ENCODE results near the gene ENTPD8.

ENTPD8 gene

GRCh38 chr9:137441289-137441934, at the start of gene ENTPD8:
Gene ENTPD8, minus strand, starts transcription at chr9:137441357. Its CDS starts 3,072 bp downstream, at chr9:137438285.
- DNase-seq: no peak

- no peak for DNase-seq
These were observed 49.5 kb upstream of the ENTPD8 start for GRCh38 chr9:137490532-137491186.

- no peak for DNase-seq
These were observed 47.7 kb upstream of the ENTPD8 start for GRCh38 chr9:137488906-137489305.

GRCh38 chr9:137488327-137488653, 47.1 kb upstream of the ENTPD8 start:
- DNase-seq: no peak

GRCh38 chr9:137487454-137488326, 46.5 kb upstream of the ENTPD8 start:
- peak; percentile 66 for DNase-seq

- DNase-seq: no peak
These were observed 45.6 kb upstream of the ENTPD8 start for GRCh38 chr9:137486545-137487453.

GRCh38 chr9:137486141-137486490, 45.0 kb upstream of the ENTPD8 start:
- no peak for DNase-seq

- DNase-seq: no peak
These were observed 44.4 kb upstream of the ENTPD8 start for GRCh38 chr9:137485343-137486140.

- no peak for DNase-seq
These were observed 43.6 kb upstream of the ENTPD8 start for GRCh38 chr9:137484551-137485315.

GRCh38 chr9:137482094-137482781, 41.1 kb upstream of the ENTPD8 start:
- DNase-seq: no peak

- no peak for DNase-seq
These were observed 39.8 kb upstream of the ENTPD8 start for GRCh38 chr9:137480686-137481683.

- no peak for DNase-seq
These were observed 38.9 kb upstream of the ENTPD8 start for GRCh38 chr9:137479892-137480685.

- DNase-seq: no peak
These were observed 38.1 kb upstream of the ENTPD8 start for GRCh38 chr9:137478962-137479861.

- no peak for DNase-seq
These were observed 37.4 kb upstream of the ENTPD8 start for GRCh38 chr9:137478613-137478961.

- DNase-seq: no peak
These were observed 36.8 kb upstream of the ENTPD8 start for GRCh38 chr9:137477778-137478612.

- no peak for DNase-seq
These were observed 35.7 kb upstream of the ENTPD8 start for GRCh38 chr9:137476856-137477255.
